ENCODE results near the gene PLVAP.

Gene PLVAP

GRCh38 chr19:17323300-17323963 lies 53.7 kb downstream of the PLVAP start:
- no peak for DNase-seq (ENCODE audit: low read depth in 2 of 2)

GRCh38 chr19:17322854-17323253 lies 54.3 kb downstream of the PLVAP start:
- no peak for DNase-seq (ENCODE audit: low read depth in 2 of 2)

- DNase-seq (ENCODE audit: low read depth in 2 of 2), result no peak
Observed at GRCh38 chr19:17321655-17322489, 55.3 kb downstream of the PLVAP start.

- no peak for DNase-seq (ENCODE audit: low read depth in 2 of 2)
Observed at GRCh38 chr19:17320435-17320834, 56.7 kb downstream of the PLVAP start.

- no peak for DNase-seq (ENCODE audit: low read depth in 2 of 2)
Observed at GRCh38 chr19:17319473-17320238, 57.5 kb downstream of the PLVAP start.

- DNase-seq (ENCODE audit: low read depth in 2 of 2), result no peak
Observed at GRCh38 chr19:17318966-17319365, 58.2 kb downstream of the PLVAP start.

GRCh38 chr19:17314007-17314593 lies 63.0 kb downstream of the PLVAP start:
- DNase-seq (ENCODE audit: low read depth in 2 of 2), result no peak

GRCh38 chr19:17312189-17313113 lies 64.7 kb downstream of the PLVAP start:
- no peak for DNase-seq (ENCODE audit: low read depth in 2 of 2)

GRCh38 chr19:17311455-17312188 lies 65.5 kb downstream of the PLVAP start:
- no peak for DNase-seq (ENCODE audit: low read depth in 2 of 2)

GRCh38 chr19:17309965-17310461 lies 67.1 kb downstream of the PLVAP start:
- no peak for DNase-seq (ENCODE audit: low read depth in 2 of 2)

- peak; percentile 96 to 100 for DNase-seq (ENCODE audit: low read depth in 2 of 2)
Observed at GRCh38 chr19:17309198-17309964, 67.8 kb downstream of the PLVAP start, which contains the start of gene DDA1. Gene DDA1, plus strand, starts transcription at chr19:17309563. Its CDS starts 92 bp downstream, at chr19:17309655.

- DNase-seq (ENCODE audit: low read depth in 2 of 2), result no peak
Observed at GRCh38 chr19:17307876-17308377, 69.2 kb downstream of the PLVAP start.

GRCh38 chr19:17306285-17306714 lies 70.8 kb downstream of the PLVAP start:
- no peak for DNase-seq (ENCODE audit: low read depth in 2 of 2)

- peak; percentile 87 to 90 for DNase-seq (ENCODE audit: low read depth in 2 of 2)
Observed at GRCh38 chr19:17305517-17306284, 71.4 kb downstream of the PLVAP start, which contains the start of gene MRPL34. Gene MRPL34, plus strand, starts transcription at chr19:17305872. Its CDS starts 21 bp downstream, at chr19:17305893.

- no peak for DNase-seq (ENCODE audit: low read depth in 2 of 2)
Observed at GRCh38 chr19:17305216-17305516, 72.0 kb downstream of the PLVAP start.

GRCh38 chr19:17304386-17305215 lies 72.5 kb downstream of the PLVAP start:
- no peak for DNase-seq (ENCODE audit: low read depth in 2 of 2)

GRCh38 chr19:17303940-17304267 lies 73.2 kb downstream of the PLVAP start:
- no peak for DNase-seq (ENCODE audit: low read depth in 2 of 2)

All from stimulated activated CD8-positive, alpha-beta memory T cell treated with anti-CD3 and anti-CD28 coated beads, Interleukin-15, amount 100 ng/mL, for 4 hours (primary cell).